PFSK-1 (cell line): Measurements from ENCODE around the gene GPR3.

Experiments
- FOXP2 ChIP-seq: optimal IDR thresholded peaks from 2 replicates; pipeline ENCODE3; 2011; ENCODE audit warnings: borderline replicate concordance, control low read depth, inconsistent platforms; ENCODE audit not compliant: insufficient read depth; ENCODE audit errors: extremely low read length, extremely low read depth
- POLR2AphosphoS5 ChIP-seq: IDR thresholded peaks from 2 replicates; pipeline ENCODE4 v1.6.1; 2012; ENCODE audit warnings: low read depth, mild to moderate bottlenecking, control low read depth, low read length, moderate library complexity
- SIN3A ChIP-seq: IDR thresholded peaks from 2 replicates; pipeline ENCODE4 v1.6.1; 2012; ENCODE audit warnings: mild to moderate bottlenecking, low read length, moderate library complexity, borderline replicate concordance; ENCODE audit not compliant: insufficient read depth
- TAF1 ChIP-seq: IDR thresholded peaks from 2 replicates; pipeline ENCODE4 v1.6.1; 2012; ENCODE audit warnings: low read length, control low read depth, borderline replicate concordance; ENCODE audit not compliant: insufficient read depth
- TF ChIP-seq, protein P1 (sequence below), 2 experiments: IDR thresholded peaks; 2 replicates each; pipeline versions ENCODE4 v1.6.1 to v1.8.0; 2011 to 2012; ENCODE audit warnings: low read depth in 2 of 2, low read length in 2 of 2, control low read depth in 1 of 2, inconsistent platforms in 1 of 2, mild to moderate bottlenecking in 1 of 2, moderate library complexity in 1 of 2; ENCODE audit not compliant: insufficient read depth in 1 of 2

The GPR3 gene

DNA sequence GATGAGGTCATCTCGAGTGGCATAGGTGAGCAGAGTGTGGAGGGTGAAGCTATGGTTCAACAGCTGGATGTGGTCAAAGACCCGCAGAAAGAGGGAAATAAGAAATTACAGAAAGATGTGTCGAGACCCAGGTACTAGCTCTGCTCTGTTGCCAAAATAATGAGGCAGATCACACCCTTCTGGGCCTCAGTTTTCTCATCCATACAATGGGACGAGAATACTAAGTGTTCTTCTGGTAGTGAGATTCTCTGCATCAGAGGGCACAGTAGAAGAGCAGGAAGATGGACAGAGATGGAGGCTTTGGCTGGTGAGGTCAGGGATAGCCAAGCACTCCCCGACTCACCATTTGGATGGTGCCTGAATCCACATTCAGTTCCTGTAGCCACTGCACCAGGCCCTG lies 36.7 kb upstream of the GPR3 start:
- TF ChIP-seq, protein P1, sequence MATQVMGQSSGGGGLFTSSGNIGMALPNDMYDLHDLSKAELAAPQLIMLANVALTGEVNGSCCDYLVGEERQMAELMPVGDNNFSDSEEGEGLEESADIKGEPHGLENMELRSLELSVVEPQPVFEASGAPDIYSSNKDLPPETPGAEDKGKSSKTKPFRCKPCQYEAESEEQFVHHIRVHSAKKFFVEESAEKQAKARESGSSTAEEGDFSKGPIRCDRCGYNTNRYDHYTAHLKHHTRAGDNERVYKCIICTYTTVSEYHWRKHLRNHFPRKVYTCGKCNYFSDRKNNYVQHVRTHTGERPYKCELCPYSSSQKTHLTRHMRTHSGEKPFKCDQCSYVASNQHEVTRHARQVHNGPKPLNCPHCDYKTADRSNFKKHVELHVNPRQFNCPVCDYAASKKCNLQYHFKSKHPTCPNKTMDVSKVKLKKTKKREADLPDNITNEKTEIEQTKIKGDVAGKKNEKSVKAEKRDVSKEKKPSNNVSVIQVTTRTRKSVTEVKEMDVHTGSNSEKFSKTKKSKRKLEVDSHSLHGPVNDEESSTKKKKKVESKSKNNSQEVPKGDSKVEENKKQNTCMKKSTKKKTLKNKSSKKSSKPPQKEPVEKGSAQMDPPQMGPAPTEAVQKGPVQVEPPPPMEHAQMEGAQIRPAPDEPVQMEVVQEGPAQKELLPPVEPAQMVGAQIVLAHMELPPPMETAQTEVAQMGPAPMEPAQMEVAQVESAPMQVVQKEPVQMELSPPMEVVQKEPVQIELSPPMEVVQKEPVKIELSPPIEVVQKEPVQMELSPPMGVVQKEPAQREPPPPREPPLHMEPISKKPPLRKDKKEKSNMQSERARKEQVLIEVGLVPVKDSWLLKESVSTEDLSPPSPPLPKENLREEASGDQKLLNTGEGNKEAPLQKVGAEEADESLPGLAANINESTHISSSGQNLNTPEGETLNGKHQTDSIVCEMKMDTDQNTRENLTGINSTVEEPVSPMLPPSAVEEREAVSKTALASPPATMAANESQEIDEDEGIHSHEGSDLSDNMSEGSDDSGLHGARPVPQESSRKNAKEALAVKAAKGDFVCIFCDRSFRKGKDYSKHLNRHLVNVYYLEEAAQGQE (IDR thresholded peaks at IDR 0.05; ENCODE audit: insufficient read depth in 1 of 2, low read depth in 2 of 2, low read length in 2 of 2): no peak
- TF ChIP-seq POLR2AphosphoS5: no peak
- no peak for TF ChIP-seq FOXP2
- TF ChIP-seq SIN3A: no peak
- no peak for TF ChIP-seq TAF1

- TF ChIP-seq, protein P1 (IDR thresholded peaks at IDR 0.05; ENCODE audit: insufficient read depth in 1 of 2, low read depth in 2 of 2, low read length in 2 of 2): no peak
- TF ChIP-seq FOXP2 (no peak), SIN3A (no peak), POLR2AphosphoS5 (no peak), TAF1 (no peak)
These were observed 36.2 kb upstream of the GPR3 start for GRCh38 chr1:27356277-27356618.

DNA sequence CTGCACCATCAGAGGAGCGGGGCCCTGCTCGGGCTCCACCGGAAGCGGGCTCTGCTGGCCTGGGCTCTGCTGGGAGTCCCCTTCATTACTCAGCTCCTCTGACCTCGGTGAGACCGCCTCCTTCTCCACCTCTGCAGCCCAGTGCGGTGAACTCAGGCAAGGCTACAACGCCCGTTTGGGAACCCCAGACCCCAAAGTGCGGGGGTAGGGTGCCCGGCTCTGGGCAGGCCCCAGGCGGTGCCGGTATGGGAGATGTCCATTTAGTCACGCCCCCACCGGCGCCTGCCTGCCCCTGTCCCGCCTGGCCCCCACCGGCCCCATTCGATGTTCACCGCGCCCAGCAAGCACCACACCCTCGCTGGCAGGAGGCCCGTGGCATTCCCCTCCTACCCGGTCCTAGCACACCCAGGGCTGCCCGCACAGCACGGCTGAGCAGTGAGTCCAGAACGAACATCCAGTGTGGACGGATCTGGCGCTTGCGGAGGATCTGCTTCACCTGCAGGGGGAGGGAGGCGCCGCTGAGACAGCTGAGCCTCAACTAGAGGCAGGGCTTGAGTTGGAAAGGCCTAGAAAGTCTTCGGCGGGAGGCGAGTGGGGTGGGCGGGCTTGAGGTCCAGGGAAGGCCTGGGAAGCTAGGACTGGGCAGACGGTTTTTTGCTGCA lies 35.7 kb upstream of the GPR3 start:
- no peak for TF ChIP-seq SIN3A
- TF ChIP-seq FOXP2: no peak
- no peak for TF ChIP-seq TAF1
- TF ChIP-seq, protein P1 (IDR thresholded peaks at IDR 0.05; ENCODE audit: insufficient read depth in 1 of 2, low read depth in 2 of 2, low read length in 2 of 2): no peak
- TF ChIP-seq POLR2AphosphoS5: no peak

- no peak for TF ChIP-seq POLR2AphosphoS5
- TF ChIP-seq, protein P1 (IDR thresholded peaks at IDR 0.05; ENCODE audit: insufficient read depth in 1 of 2, low read depth in 2 of 2, low read length in 2 of 2): no peak
- no peak for TF ChIP-seq FOXP2
- no peak for TF ChIP-seq TAF1
- TF ChIP-seq SIN3A: no peak
These were observed 35.0 kb upstream of the GPR3 start for GRCh38 chr1:27357281-27358037.
